ENCODE measurements around the gene PIP4K2A. TPM values are rescaled to one million over a fixed set of nuclear protein-coding genes. Genes with fewer than 3 reads are reported as not detected.

PIP4K2A gene
- total RNA-seq, 6 donors from 2014 or later, result 20.5 to 70.2 (median 34.4) TPM

GRCh38 chr10:22631646-22632278, 82.6 kb downstream of the PIP4K2A start:
- Histone ChIP-seq H3K36me3 (no peaks in the 10 kb centered on the region), H3K4me3 (no peak overlapping the region), H3K9me3 (no peaks in the 10 kb centered on the region), H3K27ac (peak overlapping the region; percentile 50 to 74 (median 68)), H3K4me1 (peaks cover 6 to 44% (median 16%) of the 10 kb centered on the region in 4 donors), H3K27me3 (no peaks in the 10 kb centered on the region)
- ATAC-seq (ENCODE audit: low FRiP score in 2 of 2), result peak in 1 of 2 donors; percentile 18
- WGBS, 2 donors, result 53 to 69% methylated on average over 10 of the region's 10 CpGs
- no peak for DNase-seq
- peak in 1 of 2 donors; percentile 31 for TF ChIP-seq POLR2AphosphoS5 (IDR thresholded peaks at IDR 0.05)
- no peak for TF ChIP-seq EP300 (IDR thresholded peaks at IDR 0.05)
- no peak for TF ChIP-seq CTCF (IDR thresholded peaks at IDR 0.05)
- TF ChIP-seq POLR2A (IDR thresholded peaks at IDR 0.05), result no peak

- H3K36me3 ChIP-seq, result no peaks in the 10 kb centered on the region
- peaks cover 9 to 38% (median 22%) of the 10 kb centered on the region in 4 donors for H3K4me1 ChIP-seq
- H3K27me3 ChIP-seq, result no peaks in the 10 kb centered on the region
- no peaks in the 10 kb centered on the region for H3K9me3 ChIP-seq
- H3K4me3 ChIP-seq, result no peak overlapping the region
- WGBS, 2 donors, result 90 to 92% methylated on average over 3 of the region's 3 CpGs
- TF ChIP-seq EP300 (IDR thresholded peaks at IDR 0.05) (no peak), POLR2A (IDR thresholded peaks at IDR 0.05) (no peak), POLR2AphosphoS5 (IDR thresholded peaks at IDR 0.05) (no peak), CTCF (IDR thresholded peaks at IDR 0.05) (no peak)
- no peak for DNase-seq
- peak overlapping the region; percentile 50 to 74 (median 68) for H3K27ac ChIP-seq
- no peak for ATAC-seq (ENCODE audit: low FRiP score in 2 of 2)
Measured at GRCh38 chr10:22631185-22631584, 83.2 kb downstream of the PIP4K2A start.

- ATAC-seq (ENCODE audit: low FRiP score in 2 of 2) (peak; percentile 65 to 75), DNase-seq (no peak)
- H3K27ac ChIP-seq, result peak overlapping the region; percentile 50 to 74 (median 68)
- H3K4me3 ChIP-seq, result no peak overlapping the region
- H3K4me1 ChIP-seq, result peaks cover 14 to 41% (median 28%) of the 10 kb centered on the region in 4 donors
- H3K9me3 ChIP-seq, result no peaks in the 10 kb centered on the region
- WGBS, 2 donors, result 61 to 64% methylated on average over 7 of the region's 7 CpGs
- no peaks in the 10 kb centered on the region for H3K27me3 ChIP-seq
- no peaks in the 10 kb centered on the region for H3K36me3 ChIP-seq
- TF ChIP-seq EP300 (IDR thresholded peaks at IDR 0.05) (no peak), POLR2A (IDR thresholded peaks at IDR 0.05) (no peak), POLR2AphosphoS5 (IDR thresholded peaks at IDR 0.05) (peak in 1 of 2 donors; percentile 36)
Measured at GRCh38 chr10:22630234-22631174, 83.9 kb downstream of the PIP4K2A start.

GRCh38 chr10:22629852-22630233, 84.5 kb downstream of the PIP4K2A start:
- Histone ChIP-seq H3K27me3 (no peaks in the 10 kb centered on the region), H3K4me1 (peaks cover 20 to 45% (median 35%) of the 10 kb centered on the region in 4 donors), H3K27ac (peak overlapping the region in 3 of 4 donors; percentile 47 to 74 (median 64)), H3K36me3 (no peaks in the 10 kb centered on the region), H3K9me3 (no peaks in the 10 kb centered on the region), H3K4me3 (no peak overlapping the region)
- DNase-seq (no peak), ATAC-seq (ENCODE audit: low FRiP score in 2 of 2) (no peak)
- no peak for TF ChIP-seq EP300 (IDR thresholded peaks at IDR 0.05)
- TF ChIP-seq POLR2AphosphoS5 (IDR thresholded peaks at IDR 0.05), result no peak
- TF ChIP-seq CTCF (IDR thresholded peaks at IDR 0.05), result no peak
- TF ChIP-seq POLR2A (IDR thresholded peaks at IDR 0.05), result no peak
- 90 to 93% methylated on average over 4 of the region's 4 CpGs for WGBS, 2 donors

- no peak overlapping the region for H3K4me3 ChIP-seq
- TF ChIP-seq POLR2A (IDR thresholded peaks at IDR 0.05) (no peak), POLR2AphosphoS5 (IDR thresholded peaks at IDR 0.05) (no peak), CTCF (IDR thresholded peaks at IDR 0.05) (no peak), EP300 (IDR thresholded peaks at IDR 0.05) (no peak)
- 90 to 91% methylated on average over 2 of the region's 2 CpGs for WGBS, 2 donors
- H3K27ac ChIP-seq, result no peak overlapping the region
- H3K4me1 ChIP-seq, result peaks cover 27 to 52% (median 41%) of the 10 kb centered on the region in 4 donors
- no peaks in the 10 kb centered on the region for H3K27me3 ChIP-seq
- no peaks in the 10 kb centered on the region for H3K9me3 ChIP-seq
- H3K36me3 ChIP-seq, result no peaks in the 10 kb centered on the region
- no peak for DNase-seq
- ATAC-seq (ENCODE audit: low FRiP score in 2 of 2), result no peak
Measured at GRCh38 chr10:22629126-22629525, 85.3 kb downstream of the PIP4K2A start.
